Measurements from ENCODE around the gene MBD2.
"Not testable (repeated sequence)": the region's sequence is repeated elsewhere in the genome, so short reads cannot be mapped to it uniquely, and the experiment has no call there.

Gene MBD2, protein sequence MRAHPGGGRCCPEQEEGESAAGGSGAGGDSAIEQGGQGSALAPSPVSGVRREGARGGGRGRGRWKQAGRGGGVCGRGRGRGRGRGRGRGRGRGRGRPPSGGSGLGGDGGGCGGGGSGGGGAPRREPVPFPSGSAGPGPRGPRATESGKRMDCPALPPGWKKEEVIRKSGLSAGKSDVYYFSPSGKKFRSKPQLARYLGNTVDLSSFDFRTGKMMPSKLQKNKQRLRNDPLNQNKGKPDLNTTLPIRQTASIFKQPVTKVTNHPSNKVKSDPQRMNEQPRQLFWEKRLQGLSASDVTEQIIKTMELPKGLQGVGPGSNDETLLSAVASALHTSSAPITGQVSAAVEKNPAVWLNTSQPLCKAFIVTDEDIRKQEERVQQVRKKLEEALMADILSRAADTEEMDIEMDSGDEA

DNA sequence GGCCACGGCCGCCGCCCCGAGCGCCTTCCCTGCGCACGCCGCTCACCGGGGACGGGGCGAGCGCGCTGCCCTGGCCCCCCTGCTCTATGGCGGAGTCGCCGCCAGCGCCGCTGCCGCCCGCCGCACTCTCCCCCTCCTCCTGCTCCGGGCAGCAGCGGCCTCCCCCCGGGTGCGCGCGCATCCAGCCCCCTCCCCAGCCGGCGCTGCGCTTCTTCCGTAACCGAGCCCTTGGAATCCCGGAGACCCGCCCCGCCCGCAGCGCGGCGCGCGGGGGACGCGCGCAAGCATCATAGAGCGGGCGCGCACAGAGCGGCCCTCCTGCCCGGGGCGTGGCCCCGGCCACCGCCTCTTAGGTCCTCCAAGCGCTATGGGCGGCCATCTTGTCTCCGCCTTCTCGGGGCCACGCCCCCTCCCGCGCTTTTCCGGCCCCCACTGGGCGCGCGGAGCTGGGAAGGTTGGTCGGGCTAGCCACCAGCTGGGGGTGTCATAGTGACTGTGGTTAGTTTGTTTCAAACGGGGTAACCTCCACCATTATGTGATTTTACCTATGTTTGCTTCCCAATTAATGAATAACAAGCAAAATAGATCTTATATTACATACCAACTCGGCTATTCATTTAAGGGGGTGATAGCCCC lies at the start of gene MBD2:
TSS of gene MBD2 (minus strand) at position 291 of the 636 bp plus-strand sequence. CDS start at position 181, 110 bp downstream.
- FAIRE-seq (no peak), DNase-seq (ENCODE audit: low spot score) (peak; percentile 91)

- no peak for FAIRE-seq
Measured at GRCh38 chr18:54269893-54270844, 45.7 kb upstream of the MBD2 start.

GRCh38 chr18:54268751-54269150 lies 44.3 kb upstream of the MBD2 start:
- FAIRE-seq: no peak
- no peak for DNase-seq (ENCODE audit: low spot score)

More at GRCh38 chr18:54269893-54270844, 45.7 kb upstream of the MBD2 start:
- peak; percentile 48 for DNase-seq (ENCODE audit: low spot score)

- DNase-seq (ENCODE audit: low spot score): no peak
- no peak for FAIRE-seq
Measured at GRCh38 chr18:54267701-54268100, 43.2 kb upstream of the MBD2 start.

- FAIRE-seq (no peak), DNase-seq (ENCODE audit: low spot score) (no peak)
Measured at GRCh38 chr18:54263904-54264336, 39.5 kb upstream of the MBD2 start.

DNA sequence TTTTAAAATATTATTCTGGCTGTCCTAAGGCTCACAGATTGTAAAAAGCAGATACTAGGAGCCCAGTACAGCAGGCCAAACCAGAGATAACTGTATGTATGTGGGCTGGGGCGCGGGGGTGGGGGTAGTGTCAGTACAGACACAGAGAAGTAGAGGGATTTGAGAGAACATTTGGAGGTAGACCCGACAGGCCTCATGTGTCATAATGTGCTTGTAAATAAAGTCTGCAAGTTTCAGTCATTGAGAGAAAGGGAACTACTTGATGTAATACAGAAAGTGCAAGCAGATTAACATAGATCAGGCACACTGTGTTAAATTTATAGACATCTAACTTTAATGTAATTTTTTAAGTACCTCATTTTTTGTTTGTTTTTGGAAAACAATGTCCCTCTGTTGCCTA lies 37.4 kb upstream of the MBD2 start:
- no peak for DNase-seq (ENCODE audit: low spot score)
- FAIRE-seq: no peak

GRCh38 chr18:54260396-54261072 lies 36.1 kb upstream of the MBD2 start:
- no peak for FAIRE-seq

DNA sequence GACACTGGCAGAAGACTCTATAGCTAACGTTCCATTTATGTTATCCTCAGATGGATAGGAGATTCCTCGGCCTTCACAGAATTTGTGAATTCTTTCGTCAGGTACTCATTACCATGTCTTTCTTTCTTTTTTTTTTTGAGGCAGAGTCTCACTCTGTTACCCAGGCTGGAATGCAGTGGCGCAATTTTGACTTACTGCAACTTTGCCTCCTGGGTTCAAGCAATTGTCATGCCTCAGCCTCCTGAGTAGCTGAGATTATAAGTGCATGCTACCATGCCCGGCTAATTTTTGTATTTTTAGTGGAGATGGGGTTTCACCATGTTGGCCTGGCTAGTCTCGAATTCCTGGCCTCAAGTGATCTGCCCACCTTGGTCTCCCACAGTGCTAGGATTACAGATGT lies 33.3 kb upstream of the MBD2 start:
- not testable (repeated sequence) for DNase-seq (ENCODE audit: low spot score); FAIRE-seq

More at GRCh38 chr18:54260396-54261072, 36.1 kb upstream of the MBD2 start:
- DNase-seq (ENCODE audit: low spot score): no peak

DNA sequence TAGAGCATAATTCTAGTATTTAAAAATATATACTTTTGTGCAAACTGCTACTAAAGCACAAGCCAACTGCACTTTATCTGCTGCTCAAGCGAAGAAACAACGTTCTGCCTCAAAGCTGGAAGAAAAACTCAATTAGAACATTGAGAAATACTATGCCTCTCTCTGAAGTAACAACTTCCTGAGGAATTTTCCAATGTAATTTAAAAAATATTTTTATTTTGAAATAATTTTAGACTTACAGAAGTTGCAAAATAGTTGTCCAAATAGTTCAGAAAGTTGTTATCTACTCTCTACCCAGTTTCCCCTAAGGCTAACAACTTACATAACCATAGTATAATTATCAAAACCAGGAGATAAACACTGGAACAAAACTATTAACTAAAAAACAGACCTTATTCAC lies 32.5 kb upstream of the MBD2 start:
- no peak for DNase-seq (ENCODE audit: low spot score)

DNA sequence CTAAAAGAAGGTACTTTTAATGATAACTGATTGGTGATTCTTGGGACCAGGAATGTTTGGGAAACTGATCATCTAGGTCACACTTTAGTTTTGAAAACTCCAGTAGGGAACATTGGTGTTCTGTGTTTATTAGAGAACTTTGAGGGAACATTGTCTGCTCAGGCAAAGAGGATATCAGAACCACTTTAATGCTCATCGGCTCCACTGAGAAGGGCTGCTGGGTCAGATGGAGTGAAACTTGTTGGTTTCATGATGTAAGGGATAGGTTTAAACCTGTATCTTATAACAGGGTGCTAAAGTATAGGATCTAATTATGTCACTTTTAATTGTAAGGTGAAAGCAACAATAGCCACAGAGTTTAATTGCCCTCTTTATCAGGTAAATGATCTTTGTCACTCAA lies 30.7 kb upstream of the MBD2 start:
- FAIRE-seq (no peak), DNase-seq (ENCODE audit: low spot score) (no peak)

More for the DNA sequence above, 32.5 kb upstream of the MBD2 start:
- no peak for FAIRE-seq

DNA sequence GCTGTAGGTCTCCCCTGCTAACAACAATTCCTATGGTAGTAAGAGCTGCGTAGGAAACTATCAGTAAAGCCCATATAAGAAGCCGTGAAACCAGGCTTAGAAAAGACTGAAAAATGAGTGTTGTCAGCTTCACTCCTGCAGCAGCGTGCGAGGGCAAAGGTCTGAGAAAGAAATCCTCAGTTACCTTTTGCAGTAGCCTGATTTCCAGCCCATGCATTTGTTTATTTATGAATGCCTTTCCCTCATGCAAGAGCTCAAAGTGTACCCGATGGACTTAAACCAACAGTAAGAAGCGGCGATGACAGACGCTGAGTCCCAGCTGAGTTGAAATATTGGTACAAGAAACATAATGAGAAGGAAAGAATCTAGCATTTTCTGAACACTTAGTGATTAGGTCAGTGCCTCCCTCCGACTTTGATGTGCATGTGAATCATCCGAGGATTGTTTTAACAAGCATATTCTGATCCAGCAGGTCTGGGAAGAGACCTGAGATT lies 29.8 kb upstream of the MBD2 start:
- DNase-seq (ENCODE audit: low spot score): peak; percentile 5
- no peak for FAIRE-seq

DNA sequence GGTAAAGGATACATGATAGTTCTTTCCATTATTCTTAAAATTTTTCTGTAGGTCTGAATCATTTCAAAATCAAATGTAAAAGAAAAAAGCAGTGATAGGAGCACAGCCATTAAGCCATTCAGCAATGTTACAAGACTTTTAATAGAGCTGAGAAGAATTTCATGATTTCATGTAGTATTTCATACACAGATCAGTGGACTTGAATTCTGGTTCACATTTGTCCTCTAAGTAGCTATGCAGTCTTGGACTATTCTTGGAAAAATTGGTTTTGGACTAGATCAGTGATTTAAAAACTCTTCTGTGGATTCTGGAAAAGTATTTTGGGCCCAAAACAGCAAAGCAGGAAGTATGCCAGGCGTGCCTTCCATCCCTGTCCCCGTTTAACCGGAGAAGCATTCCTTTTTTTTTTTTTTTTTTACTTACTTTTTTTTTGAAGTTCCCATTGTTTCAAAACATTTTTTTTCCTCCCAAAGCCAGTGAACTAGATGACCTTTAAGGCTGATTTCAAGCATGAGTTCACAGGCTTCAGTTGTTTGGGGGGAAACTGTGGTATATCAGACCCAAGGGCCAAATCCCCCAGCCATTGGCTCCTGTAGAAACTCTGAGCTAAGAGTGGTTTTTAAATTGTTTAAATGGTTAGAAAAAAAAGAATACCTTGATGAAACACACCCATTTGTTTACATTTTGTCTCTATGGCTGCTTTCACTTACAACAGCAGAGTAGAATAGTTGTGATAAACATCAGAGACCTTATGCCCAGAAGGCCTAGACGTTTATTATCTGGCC lies 27.3 kb upstream of the MBD2 start:
- no peak for DNase-seq (ENCODE audit: low spot score)
- FAIRE-seq: no peak

GRCh38 chr18:54250846-54251261 lies 26.4 kb upstream of the MBD2 start:
- FAIRE-seq: no peak
- no peak for DNase-seq (ENCODE audit: low spot score)

DNA sequence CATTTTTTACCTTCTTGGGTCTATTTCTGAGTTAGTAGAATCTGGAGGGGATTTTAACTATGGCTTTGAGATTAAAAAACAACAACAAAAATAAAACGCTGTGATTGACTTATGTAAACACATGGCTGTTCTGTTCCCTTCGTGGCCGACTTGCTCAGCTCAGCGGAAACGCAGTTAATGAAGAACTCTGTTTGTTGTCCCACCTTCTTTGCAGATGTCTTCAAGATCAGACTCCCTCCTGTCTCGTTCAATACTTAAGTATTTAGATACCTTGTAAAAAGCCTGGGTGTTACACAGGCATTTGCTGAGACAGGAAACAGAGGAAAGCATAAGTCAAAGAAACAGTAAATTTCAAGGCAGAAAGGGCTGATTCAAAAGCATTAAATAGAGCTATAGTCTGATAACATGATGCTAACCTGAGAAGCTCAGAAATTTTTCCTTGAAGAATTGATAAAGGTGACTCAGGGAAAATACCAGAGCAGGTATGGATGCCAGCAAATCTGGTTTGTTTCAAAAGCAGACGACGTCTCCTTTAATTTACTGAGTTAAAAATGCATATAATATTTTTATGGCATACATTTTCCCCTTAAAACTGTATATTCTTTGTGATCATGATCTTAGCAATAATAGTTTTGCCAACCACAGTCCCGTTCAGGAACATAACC lies 23.2 kb upstream of the MBD2 start:
- FAIRE-seq: no peak
- DNase-seq (ENCODE audit: low spot score): no peak

GRCh38 chr18:54242327-54242726 lies 17.9 kb upstream of the MBD2 start:
- no peak for DNase-seq (ENCODE audit: low spot score)
- FAIRE-seq: no peak

GRCh38 chr18:54241483-54241882 lies 17.0 kb upstream of the MBD2 start:
- DNase-seq (ENCODE audit: low spot score) (no peak), FAIRE-seq (no peak)

- DNase-seq (ENCODE audit: low spot score): no peak
- no peak for FAIRE-seq
Measured at GRCh38 chr18:54240629-54241107, 16.2 kb upstream of the MBD2 start.

GRCh38 chr18:54239601-54240000 lies 15.1 kb upstream of the MBD2 start:
- FAIRE-seq (no peak), DNase-seq (ENCODE audit: low spot score) (no peak)

- no peak for DNase-seq (ENCODE audit: low spot score)
- no peak for FAIRE-seq
Measured at GRCh38 chr18:54239091-54239490, 14.6 kb upstream of the MBD2 start.
